Caco-2 (cell line): ENCODE results near the gene LMAN1L. TPM values are rescaled to one million over a fixed set of nuclear protein-coding genes. Genes with fewer than 3 reads are reported as not detected.

Experiments
- BruUV-seq: library from RNA; stranded (reverse); fragments of 400-500 nt; replicated peaks from 2 replicates; lab custom pipeline; 2021; lab: Mats Ljungman, UMichigan
- CTCF ChIA-PET: fragments of 300-600 bp; sonication (Branson Sonifier 250); formaldehyde crosslinking; loops from one replicate; lab custom pipeline; 2022; ENCODE audit warnings: antibody characterized with exemption; lab: Charles Lee
- POLR2A ChIA-PET: fragments of 300-600 bp; sonication (Branson Sonifier 250); formaldehyde crosslinking; loops from one replicate; lab custom pipeline; 2022; ENCODE audit warnings: antibody characterized with exemption; lab: Charles Lee
- DNase-seq, 2 experiments: peaks; one replicate each; pipeline versions ENCODE4 v3.0.0 to v3.0.0-alpha.2; 2020 to 2022
- H3K27me3 ChIP-seq: replicated peaks from 2 replicates; pipeline ENCODE4 v1.6.0; 2011; ENCODE audit warnings: low read length; ENCODE audit not compliant: control insufficient read depth, insufficient read depth
- H3K36me3 ChIP-seq: 2 replicates; pipeline ENCODE4 v1.5.1; 2011; ENCODE audit warnings: low read length; ENCODE audit not compliant: control insufficient read depth, insufficient read depth
- H3K4me1 ChIP-seq: fragments of 250-450 bp; sonication (Bioruptor Pico); 2 replicates; pipeline ENCODE4 v1.5.1; 2020; ENCODE audit warnings: mild to moderate bottlenecking
- H3K4me3 ChIP-seq: 2 replicates; pipeline ENCODE4 v1.5.1; 2011; ENCODE audit warnings: low read depth, mild to moderate bottlenecking, control low read depth, low read length
- H3K9me3 ChIP-seq: fragments of 250-450 bp; sonication (Bioruptor Pico); 2 replicates; pipeline ENCODE4 v1.5.1; 2020; ENCODE audit warnings: mild to moderate bottlenecking, moderate library complexity
- H3K27ac Mint-ChIP-seq: one replicate; pipeline ENCODE4 v1.8.0; 2022; ENCODE audit warnings: mixed read lengths; ENCODE audit not compliant: unreplicated experiment
- H3K27me3 Mint-ChIP-seq: one replicate; pipeline ENCODE4 v1.8.0; 2022; ENCODE audit warnings: mixed read lengths; ENCODE audit not compliant: insufficient read depth, unreplicated experiment
- H3K36me3 Mint-ChIP-seq: one replicate; pipeline ENCODE4 v1.8.0; 2022; ENCODE audit warnings: mild to moderate bottlenecking, mixed read lengths; ENCODE audit not compliant: insufficient read depth, unreplicated experiment
- H3K4me1 Mint-ChIP-seq: one replicate; pipeline ENCODE4 v1.8.0; 2022; ENCODE audit warnings: low read depth, mixed read lengths; ENCODE audit not compliant: unreplicated experiment
- H3K4me3 Mint-ChIP-seq: one replicate; pipeline ENCODE4 v1.8.0; 2022; ENCODE audit warnings: mild to moderate bottlenecking, moderate library complexity, mixed read lengths; ENCODE audit not compliant: unreplicated experiment
- H3K9me3 Mint-ChIP-seq: one replicate; pipeline ENCODE4 v1.8.0; 2022; ENCODE audit warnings: mixed read lengths; ENCODE audit not compliant: unreplicated experiment
- CTCF ChIP-seq, 2 experiments: fragments of 200-600 bp in 1 of 2; IDR thresholded peaks; 1 replicate in 1 of 2; 2 replicates in 1 of 2; pipeline versions ENCODE4 v1.5.1 to v1.8.0; 2011 to 2022; ENCODE audit warnings: antibody characterized with exemption in 1 of 2, control low read depth in 1 of 2, inconsistent platforms in 1 of 2, low read depth in 1 of 2, low read length in 1 of 2, mild to moderate bottlenecking in 1 of 2, moderate library complexity in 1 of 2; ENCODE audit not compliant: insufficient read depth in 1 of 2, severe bottlenecking in 1 of 2, unreplicated experiment in 1 of 2
- intact Hi-C: fragments of 100-400 bp; cut with micrococcal nuclease; formaldehyde crosslinking; loops from one replicate; pipeline ENCODE4 v1.10.0; 2022; ENCODE audit not compliant: unreplicated experiment
- total RNA-seq: library from RNA; stranded (reverse); gene quantifications from 2 replicates; pipeline ENCODE4 v1.2.3, GENCODE V29; 2022

LMAN1L gene
- total RNA-seq, 1 experiment from 2014 or later: not detected

- Histone ChIP-seq H3K4me1 (peaks cover 21% of the 10 kb centered on the region), H3K4me3 (no peak overlapping the region), H3K36me3 (peaks cover 3% of the 10 kb centered on the region; the same call in 1 of the 2 replicates), H3K9me3 (peaks cover 6% of the 10 kb centered on the region; the same call in 1 of the 2 replicates), H3K27me3 (no peaks in the 10 kb centered on the region)
- no peak for TF ChIP-seq CTCF (IDR thresholded peaks at IDR 0.05; ENCODE audit: insufficient read depth in 1 of 2, low read depth in 1 of 2, low read length in 1 of 2, severe bottlenecking in 1 of 2, unreplicated experiment in 1 of 2)
- BruUV-seq: no TSS peak
- peaks cover 48% of the 10 kb centered on the region for H3K36me3 Mint-ChIP-seq
- CTCF ChIA-PET: interaction anchor here (0.6 kb wide), 1 partner anchor 51 kb away, joined by 4 read pairs; no protein-coding TSS in a partner anchor
- POLR2A ChIA-PET: no interaction called here
- no peaks in the 10 kb centered on the region for H3K27me3 Mint-ChIP-seq
- H3K27ac Mint-ChIP-seq: no peak overlapping the region
- intact Hi-C loops: no loop called here
- H3K4me3 Mint-ChIP-seq: no peak overlapping the region
- no peak for DNase-seq
- H3K9me3 Mint-ChIP-seq: no peaks in the 10 kb centered on the region
- H3K4me1 Mint-ChIP-seq: peaks cover 38% of the 10 kb centered on the region
Measured at GRCh38 chr15:74863239-74864056, 50.8 kb downstream of the LMAN1L start.

GRCh38 chr15:74864296-74864695, 51.7 kb downstream of the LMAN1L start:
- TF ChIP-seq CTCF (IDR thresholded peaks at IDR 0.05; ENCODE audit: insufficient read depth in 1 of 2, low read depth in 1 of 2, low read length in 1 of 2, severe bottlenecking in 1 of 2, unreplicated experiment in 1 of 2): no peak
- Mint-ChIP-seq H3K4me3 (no peak overlapping the region), H3K36me3 (peaks cover 44% of the 10 kb centered on the region), H3K27ac (no peak overlapping the region), H3K27me3 (no peaks in the 10 kb centered on the region), H3K4me1 (peaks cover 38% of the 10 kb centered on the region), H3K9me3 (no peaks in the 10 kb centered on the region)
- H3K27me3 ChIP-seq: no peaks in the 10 kb centered on the region
- POLR2A ChIA-PET: no interaction called here
- peaks cover 28% of the 10 kb centered on the region for H3K4me1 ChIP-seq
- peaks cover 6% of the 10 kb centered on the region; the same call in 1 of the 2 replicates for H3K9me3 ChIP-seq
- CTCF ChIA-PET: no interaction called here
- H3K4me3 ChIP-seq: no peak overlapping the region
- peaks cover 3% of the 10 kb centered on the region; the same call in 1 of the 2 replicates for H3K36me3 ChIP-seq
- intact Hi-C loops: no loop called here
- DNase-seq: no peak
- no TSS peak for BruUV-seq

GRCh38 chr15:74865316-74865715, 52.7 kb downstream of the LMAN1L start:
- peaks cover 38% of the 10 kb centered on the region for H3K4me1 ChIP-seq
- no TSS peak for BruUV-seq

More at GRCh38 chr15:74865316-74865715, 52.7 kb downstream of the LMAN1L start:
- H3K27me3 Mint-ChIP-seq: no peaks in the 10 kb centered on the region
- ChIA-PET CTCF (interaction anchor here (0.6 to 0.9 kb wide), 2 partner anchors 37 to 94 kb away, joined by 3 to 5 read pairs; no protein-coding TSS in a partner anchor), POLR2A (interaction anchor here (0.7 kb wide), 1 partner anchor 82 kb away, joined by 3 read pairs; no protein-coding TSS in a partner anchor)
- Histone ChIP-seq H3K36me3 (peaks cover 3% of the 10 kb centered on the region; the same call in 1 of the 2 replicates), H3K9me3 (peaks cover 6% of the 10 kb centered on the region; the same call in 1 of the 2 replicates), H3K4me3 (no peak overlapping the region), H3K27me3 (no peaks in the 10 kb centered on the region)
- peaks cover 47% of the 10 kb centered on the region for H3K36me3 Mint-ChIP-seq
- intact Hi-C loops: no loop called here
- peak overlapping the region; percentile 16 for H3K27ac Mint-ChIP-seq
- TF ChIP-seq CTCF (IDR thresholded peaks at IDR 0.05; ENCODE audit: insufficient read depth in 1 of 2, low read depth in 1 of 2, low read length in 1 of 2, severe bottlenecking in 1 of 2, unreplicated experiment in 1 of 2): no peak
- no peaks in the 10 kb centered on the region for H3K9me3 Mint-ChIP-seq
- no peak for DNase-seq
- peaks cover 42% of the 10 kb centered on the region for H3K4me1 Mint-ChIP-seq
- H3K4me3 Mint-ChIP-seq: no peak overlapping the region
